NCI-H1436 treated with DMSO at 0.1 percent for 48 hours (cell line): ENCODE results near the gene SGTB.
"Not testable (repeated sequence)": the region's sequence is repeated elsewhere in the genome, so short reads cannot be mapped to it uniquely, and the experiment has no call there.

Experiments
- DNase-seq: peaks from one replicate; lab custom pipeline; 2025; lab: John Stamatoyannopoulos, UW

The SGTB gene

GRCh38 chr5:65668696-65669095 lies 53.2 kb downstream of the SGTB start:
- no peak for DNase-seq

DNA sequence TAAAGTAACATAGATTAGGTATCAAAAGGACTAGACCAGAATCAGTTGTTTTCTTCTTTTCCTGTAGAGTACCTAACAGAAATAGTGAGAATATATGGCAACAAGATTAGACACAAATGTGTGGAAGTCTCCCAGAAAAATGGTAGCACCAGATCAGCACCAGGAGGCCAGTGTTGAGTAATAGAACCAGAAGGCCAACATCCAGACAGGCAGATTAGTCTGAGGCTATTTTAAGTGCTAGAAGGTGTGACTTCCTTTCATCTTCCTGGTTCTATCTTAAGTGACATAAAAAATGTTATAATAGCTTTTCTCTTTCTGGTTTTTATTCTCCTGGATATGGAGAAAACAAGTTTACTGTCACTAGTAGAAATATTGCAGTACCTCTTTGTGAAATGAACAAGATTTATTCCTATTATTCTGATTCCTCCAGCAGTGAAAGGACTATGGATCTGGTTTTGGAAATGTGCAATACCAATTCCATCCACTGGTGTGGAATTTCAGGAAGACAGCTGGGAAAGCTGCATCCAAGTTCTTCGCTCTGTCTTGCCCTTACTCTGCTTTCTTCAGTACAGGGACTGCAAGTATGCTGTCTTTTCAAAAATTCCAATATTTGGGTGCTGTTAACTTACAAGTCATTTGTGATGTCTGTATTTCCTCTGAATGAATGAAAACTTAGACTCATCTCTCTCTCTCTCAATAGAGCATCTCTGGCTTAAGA lies 57.9 kb downstream of the SGTB start:
- DNase-seq, result no peak

DNA sequence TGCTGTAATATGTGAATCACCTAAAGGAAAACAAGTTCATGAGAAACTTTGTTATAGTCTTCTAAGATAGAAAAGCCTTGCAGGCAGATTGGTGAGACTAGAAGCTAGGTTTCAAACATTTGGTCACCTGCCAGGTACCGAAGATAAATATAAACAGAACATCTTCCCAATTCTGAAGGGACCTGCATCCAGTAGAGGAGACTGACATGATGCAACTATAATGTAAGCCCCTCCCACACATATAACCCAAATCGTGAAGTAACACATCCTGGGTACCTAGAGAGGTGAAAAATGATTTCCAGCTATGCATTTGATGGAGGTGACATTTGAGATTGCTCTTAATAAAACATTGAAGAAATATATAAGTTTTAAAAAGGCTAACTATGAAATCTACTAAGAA lies 67.2 kb downstream of the SGTB start:
- no peak for DNase-seq

DNA sequence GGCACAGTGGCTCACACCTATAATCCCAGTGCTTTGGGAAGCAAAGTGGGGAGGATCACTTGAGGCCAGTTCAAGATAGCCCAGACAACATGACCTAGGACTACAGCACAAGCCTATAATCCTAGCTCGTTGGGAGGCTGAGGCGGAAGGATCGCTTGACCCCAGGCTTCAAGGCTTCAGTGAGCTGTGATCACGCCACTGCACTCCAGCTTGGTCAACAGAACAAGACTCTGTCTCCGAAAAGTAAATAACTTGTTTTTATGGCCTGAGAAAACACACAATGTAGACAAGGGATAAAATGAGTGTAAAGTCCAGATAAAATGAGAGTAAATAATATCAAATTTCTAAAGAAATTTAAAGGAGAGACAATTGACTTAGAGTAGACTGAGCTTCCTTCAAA lies 70.8 kb downstream of the SGTB start:
- no peak for DNase-seq

DNA sequence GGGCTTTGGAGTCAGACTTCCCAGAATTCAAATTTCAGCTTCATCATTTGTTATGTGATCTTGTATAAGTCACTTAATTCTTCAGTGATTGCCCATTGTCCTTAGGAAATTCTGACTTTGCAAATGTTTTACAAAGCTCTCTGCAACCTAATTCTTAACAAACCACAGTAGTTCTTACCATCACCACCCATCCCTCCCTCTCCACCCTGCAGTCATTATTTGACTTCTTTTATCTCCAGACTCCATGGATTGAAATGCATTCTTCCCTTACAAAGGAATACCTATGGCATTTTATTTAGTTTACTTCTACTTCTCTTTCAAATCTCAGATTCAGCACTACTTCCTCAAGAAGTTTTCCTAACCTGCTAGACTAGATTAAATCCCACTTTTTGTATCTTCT lies 74.0 kb downstream of the SGTB start:
- no peak for DNase-seq

GRCh38 chr5:65646938-65647337 lies 75.0 kb downstream of the SGTB start:
- no peak for DNase-seq

DNA sequence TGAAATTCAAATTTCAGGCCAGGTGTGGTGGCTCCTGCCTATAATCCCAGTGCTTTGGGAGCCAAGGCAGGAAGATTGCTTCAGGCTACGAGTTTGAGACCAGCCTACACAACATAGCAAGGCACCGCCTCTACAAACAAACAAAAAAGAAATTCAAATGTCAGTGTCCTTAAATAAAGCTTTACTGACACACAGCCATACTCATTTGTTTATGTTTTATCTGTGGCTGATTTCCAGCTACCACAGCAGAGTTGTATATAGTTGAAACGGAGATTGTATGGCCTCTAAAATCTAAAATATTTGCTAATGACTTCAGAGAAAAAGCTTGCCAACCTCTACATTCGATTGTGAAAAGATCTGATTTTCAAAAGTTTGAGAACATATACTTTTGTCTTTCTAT lies 81.7 kb downstream of the SGTB start:
- DNase-seq, result no peak

DNA sequence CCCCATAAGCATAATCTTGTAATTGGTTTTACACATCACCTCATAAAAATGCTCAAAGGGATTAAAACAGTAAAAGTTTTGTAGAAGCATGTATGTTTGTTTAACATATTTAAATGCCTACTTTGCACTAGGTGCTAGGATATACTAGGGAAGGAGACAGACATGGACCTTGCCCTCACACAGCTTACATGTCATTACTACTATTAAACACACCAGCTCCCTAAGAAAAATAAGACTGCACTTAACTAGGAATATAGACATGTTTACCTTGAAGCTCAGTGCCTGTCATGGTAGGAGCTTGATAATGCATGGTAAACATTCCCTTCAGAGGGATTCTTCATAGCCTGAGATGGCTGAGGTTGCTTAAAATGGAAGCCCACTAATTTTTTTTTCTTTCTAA lies 90.9 kb downstream of the SGTB start:
- no peak for DNase-seq

DNA sequence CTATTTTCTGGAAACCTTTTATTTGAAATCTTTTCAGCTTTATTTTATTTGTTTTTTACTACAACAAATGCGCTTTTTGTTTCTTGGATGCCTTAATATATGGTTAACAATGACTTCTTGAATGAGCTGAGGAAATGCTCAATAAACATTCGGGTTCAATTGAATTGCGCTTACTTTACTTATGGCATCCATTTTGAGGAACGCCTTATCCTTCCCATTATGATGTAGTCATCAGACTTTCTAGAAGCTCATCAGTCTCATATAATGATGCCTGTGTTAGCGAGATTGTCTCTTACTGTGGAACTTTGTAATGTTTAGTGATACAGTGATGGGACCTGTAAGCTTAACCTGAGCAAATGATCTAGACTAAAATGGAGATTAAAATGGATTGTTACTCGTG lies 96.2 kb downstream of the SGTB start:
- no peak for DNase-seq

DNA sequence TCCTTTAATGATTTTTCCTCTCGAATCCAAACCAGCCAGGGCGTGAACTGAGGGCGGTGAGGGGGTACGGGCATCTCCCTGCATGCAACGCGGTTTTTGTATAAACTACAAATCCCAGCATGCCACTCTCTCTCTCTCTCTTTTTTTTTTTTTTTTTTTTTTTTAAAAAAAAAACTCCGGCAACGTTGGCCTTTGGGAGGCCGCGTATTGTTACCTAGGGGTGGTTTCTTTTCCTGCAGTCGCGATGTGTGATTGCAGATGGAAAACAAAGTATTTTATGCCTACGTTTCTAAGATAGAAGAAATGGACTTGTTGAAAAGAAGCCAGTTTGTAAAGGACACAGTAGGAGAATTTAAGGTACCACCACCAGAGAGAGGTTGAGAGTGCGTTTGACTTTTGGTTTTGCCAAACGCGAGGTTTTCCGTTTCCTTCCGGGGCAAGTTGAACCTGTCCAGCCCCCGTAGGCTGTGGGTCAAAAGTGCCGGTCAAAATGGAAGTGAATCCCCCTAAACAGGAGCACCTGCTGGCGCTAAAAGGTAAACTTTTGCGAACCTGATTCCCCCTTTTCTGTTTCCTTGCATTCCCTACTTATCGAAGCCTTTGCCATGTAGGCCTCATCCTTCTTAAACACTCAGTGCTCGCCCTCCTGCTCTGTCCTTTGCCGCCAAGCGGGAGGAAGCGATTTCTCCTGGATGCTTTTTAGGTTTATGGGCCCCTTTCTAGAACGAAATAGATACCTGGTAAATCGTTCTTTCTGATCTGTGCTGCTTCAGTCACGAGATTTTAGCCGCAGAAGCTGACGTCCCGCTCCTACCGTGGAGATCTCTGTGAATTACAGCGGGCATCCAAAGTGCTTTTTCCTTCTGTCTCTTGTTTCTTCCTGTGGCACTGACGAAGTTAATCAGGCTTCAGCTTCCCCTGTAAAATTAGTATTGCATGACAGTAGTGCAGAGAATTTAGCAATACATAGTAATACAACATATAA lies 97.0 kb downstream of the SGTB start, which contains the start of the genes SHLD3 and TRAPPC13:
TSS of gene SHLD3 (plus strand) at position 457 of the 985 bp plus-strand sequence. CDS start 4,561 bp downstream, outside the sequence.
TSS of gene TRAPPC13 (plus strand) at position 457 of the 985 bp plus-strand sequence. CDS start at position 491, 34 bp downstream.
- DNase-seq, result peak; percentile 86

- DNase-seq, result peak; percentile 78
Observed at GRCh38 chr5:65624025-65624570, 97.8 kb downstream of the SGTB start, which contains the start of gene TRIM23. TSS of gene TRIM23 (minus strand) at chr5:65624333. CDS start at chr5:65624274, 59 bp downstream.

GRCh38 chr5:65623482-65623881 lies 98.4 kb downstream of the SGTB start:
- DNase-seq, result no peak

DNA sequence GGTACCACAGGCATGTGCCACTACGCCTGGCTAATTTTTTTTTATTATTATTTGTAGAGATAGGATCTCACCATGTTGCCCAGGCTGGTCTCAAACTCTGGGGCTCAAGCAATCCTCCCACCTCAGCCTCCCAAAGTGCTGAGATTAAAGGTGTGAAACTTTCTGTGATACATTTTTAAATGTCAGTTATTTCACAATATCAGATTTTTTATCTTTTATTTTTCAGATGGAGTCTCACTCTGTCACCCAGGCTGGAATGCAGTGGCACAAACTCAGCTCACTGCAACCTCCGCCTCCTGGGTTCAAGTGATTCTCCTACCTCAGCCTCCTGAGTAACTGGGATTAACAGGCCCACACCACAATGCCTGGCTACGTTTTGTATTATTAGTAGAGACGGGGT lies 99.9 kb downstream of the SGTB start:
- DNase-seq, result not testable (repeated sequence)

DNA sequence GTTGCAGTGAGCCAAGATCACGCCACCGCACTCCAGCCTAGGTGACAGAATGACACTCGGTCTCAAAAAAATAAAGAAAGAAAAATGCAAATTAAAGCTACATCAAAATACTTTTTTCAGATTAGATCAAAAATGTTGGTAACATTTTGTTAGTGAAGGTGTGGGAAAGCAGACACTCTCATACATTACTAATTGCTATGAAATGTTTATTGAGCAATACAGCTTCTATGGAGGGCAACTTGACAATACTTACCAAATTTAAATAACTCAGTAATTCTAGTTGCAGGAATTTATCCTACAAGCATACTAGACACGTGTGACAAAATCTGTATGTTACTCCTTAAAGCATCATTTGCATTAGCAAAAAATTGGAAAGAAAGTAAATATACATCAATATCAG lies 101.9 kb downstream of the SGTB start:
- no peak for DNase-seq
